H1 (cell line): ENCODE results near the gene SRR. TPM values are rescaled to one million over a fixed set of nuclear protein-coding genes. Genes with fewer than 3 reads are reported as not detected.

Experiments
- CBX8 ChIP-seq: fragments of 300-800, 300-1000 bp; sonication (generic); IDR thresholded peaks from 2 replicates; pipeline ENCODE4 v1.7.1; 2016; ENCODE audit warnings: low read depth, low read length, borderline replicate concordance
- CHD1 ChIP-seq: IDR thresholded peaks from 2 replicates; pipeline ENCODE4 v1.6.1; 2012; ENCODE audit warnings: low read depth, low read length, improper control_type of control experiment
- FOSL1 ChIP-seq: IDR thresholded peaks from 2 replicates; pipeline ENCODE4 v1.6.1; 2011; ENCODE audit warnings: mild to moderate bottlenecking, low read depth, low read length, moderate library complexity; ENCODE audit not compliant: insufficient read depth
- GTF2F1 ChIP-seq: IDR thresholded peaks from 2 replicates; pipeline ENCODE4 v1.6.1; 2012; ENCODE audit warnings: low read depth, low read length, improper control_type of control experiment, borderline replicate concordance
- KDM5A ChIP-seq: fragments of 200-600 bp; IDR thresholded peaks from 2 replicates; pipeline ENCODE4 v1.7.1; 2012; ENCODE audit warnings: mild to moderate bottlenecking, low read length, inconsistent platforms, mixed read lengths
- RAD21 ChIP-seq, 2 experiments: IDR thresholded peaks in 1 of 2; conservative IDR thresholded peaks in 1 of 2; 2 replicates each; pipeline ENCODE4 v1.6.1; 2011; ENCODE audit warnings: low read depth in 2 of 2, low read length in 2 of 2, improper control_type of control experiment in 1 of 2, inconsistent platforms in 1 of 2, mild to moderate bottlenecking in 1 of 2, moderate library complexity in 1 of 2
- TAF7 ChIP-seq: optimal IDR thresholded peaks from 2 replicates; pipeline ENCODE3; 2011; ENCODE audit warnings: low read depth, mild to moderate bottlenecking, inconsistent platforms, low read length, moderate library complexity, borderline replicate concordance
- polyA plus RNA-seq, 7 experiments: library from polyadenylated mRNA; depleted of rRNA in 3 of 7; stranded (reverse) in 5 of 7; unstranded in 2 of 7; fragments of >200 nt in 5 of 7; fragments of 200-250 nt in 2 of 7; gene quantifications; 1 replicate in 5 of 7; 2 replicates in 1 of 7; 4 replicates in 1 of 7; pipeline versions ENCODE4 v1.2.1 to v1.2.3, GENCODE V29; 2011 to 2013; ENCODE audit warnings: missing spikeins in 2 of 7, mixed read lengths in 2 of 7
- total RNA-seq: library from RNA; stranded (reverse); fragmentation: NEBNext Ultra II Directional; extraction: Animal tissue kit (Norgen Biotek cat#: 25700); gene quantifications from 2 replicates; pipeline ENCODE4 v1.2.1, GENCODE V29; 2021

Gene SRR
- total and polyA plus RNA-seq, 2 of the 8 experiments (the other 6 are each of a cell fraction or from before 2014, with no cell fraction given), result 3.6 to 4.5 TPM

- TF ChIP-seq GTF2F1, result no peak
- TF ChIP-seq KDM5A, result no peak
- no peak for TF ChIP-seq CBX8
- no peak for TF ChIP-seq TAF7
- TF ChIP-seq RAD21 (IDR thresholded peaks at IDR 0.05 in 1 of 2, conservative IDR thresholded peaks at IDR 0.05 in 1 of 2; ENCODE audit: low read depth in 2 of 2, low read length in 2 of 2), result no peak
- TF ChIP-seq CHD1, result no peak
- no peak for TF ChIP-seq FOSL1
- TF ChIP-seq, all 59 proteins: peak for 0
These were observed 57.4 kb downstream of the SRR start (continued) for GRCh38 chr17:2361010-2361760.
